Lower leg skin (tissue), 4 donors: ENCODE data around the gene VANGL2. TPM values are rescaled to one million over a fixed set of nuclear protein-coding genes. Genes with fewer than 3 reads are reported as not detected.

ENCODE experiments used
- DNase-seq, 2 donors: peaks; one replicate each; pipeline ENCODE4 v3.0.0-alpha.2; 2019; ENCODE audit warnings: low spot score in 2 of 2
- H3K4me3 ChIP-seq: fragments of 200-600 bp; sonication (generic); 2 replicates; pipeline ENCODE4 v1.5.1; 2017; ENCODE audit warnings: mild to moderate bottlenecking, low read depth; ENCODE audit not compliant: poor library complexity, severe bottlenecking
- CTCF ChIP-seq, 3 donors: fragments of 450-650 bp; IDR thresholded peaks; one replicate each; pipeline ENCODE4 v1.5.1; 2016; ENCODE audit warnings: antibody characterized with exemption in 3 of 3, mild to moderate bottlenecking in 3 of 3, moderate library complexity in 2 of 3
- POLR2A ChIP-seq, 2 donors: fragments of 450-650 bp; IDR thresholded peaks; one replicate each; pipeline ENCODE4 v1.6.1; 2016 to 2017; ENCODE audit warnings: antibody characterized with exemption in 2 of 2, mild to moderate bottlenecking in 1 of 2, moderate library complexity in 1 of 2
- WGBS, 2 donors: methylation state at CpG; one replicate each; pipeline ENCODE4 v1.1.5; 2018; 5-methylcytosine and 5-hydroxymethylcytosine counted together
- intact Hi-C: fragments of 100-400 bp; cut with DNase I; formaldehyde crosslinking; loops from one replicate; pipeline ENCODE4 v1.15.0; 2023; ENCODE audit warnings: low total_unique reads
- total RNA-seq, 4 donors: library from RNA; depleted of rRNA; stranded (reverse); fragments of >200 nt; gene quantifications; one replicate each; pipeline ENCODE4 v1.1.0, GENCODE V29; 2016

VANGL2 gene
- total RNA-seq, 4 donors from 2014 or later: 18.7 to 27.3 (median 24.4) TPM

DNA sequence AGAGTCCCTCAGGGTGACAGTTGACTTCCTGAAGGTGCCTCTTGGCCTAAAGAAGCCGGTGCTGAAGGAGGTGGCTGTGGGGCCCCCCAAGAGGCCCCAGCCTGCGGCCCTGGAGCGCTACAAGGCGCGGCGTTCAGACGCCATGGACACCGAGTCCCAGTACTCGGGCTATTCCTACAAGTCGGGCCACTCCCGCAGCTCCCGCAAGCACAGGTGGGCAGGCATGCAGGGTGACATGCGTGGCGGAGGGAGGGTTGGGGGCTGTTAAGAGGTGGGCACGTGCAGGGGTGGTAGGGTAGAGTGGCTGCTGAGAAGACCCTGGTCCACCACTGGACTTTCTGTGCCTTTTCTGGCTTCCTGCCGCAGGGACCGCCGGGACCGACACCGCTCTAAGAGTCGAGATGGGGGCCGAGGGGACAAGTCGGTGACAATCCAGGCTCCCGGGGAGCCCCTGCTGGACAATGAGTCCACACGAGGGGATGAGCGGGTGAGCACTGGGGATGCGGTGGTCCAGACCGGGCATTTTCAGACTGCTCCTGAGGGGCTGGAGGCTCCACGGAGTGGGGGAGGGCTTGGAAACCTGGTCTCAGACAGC is 15.4 kb downstream of the VANGL2 start:
- DNase-seq: peak in 1 of 2 donors; percentile 80
- WGBS, 2 donors: 91 to 94% methylated on average over 29 of the region's 29 CpGs
- TF ChIP-seq POLR2A (IDR thresholded peaks at IDR 0.05) (no peak), CTCF (IDR thresholded peaks at IDR 0.05) (no peak)
- intact Hi-C loops: no loop called here
- H3K4me3 ChIP-seq: no peak overlapping the region

GRCh38 chr1:160416369-160416768 is 16.0 kb downstream of the VANGL2 start:
- DNase-seq: peak in 1 of 2 donors; percentile 75
- 35 to 51% methylated on average over 4 of the region's 4 CpGs for WGBS, 2 donors
- TF ChIP-seq CTCF (IDR thresholded peaks at IDR 0.05): no peak
- no peak for TF ChIP-seq POLR2A (IDR thresholded peaks at IDR 0.05)
- intact Hi-C loops: no loop called here
- H3K4me3 ChIP-seq: no peak overlapping the region

DNA sequence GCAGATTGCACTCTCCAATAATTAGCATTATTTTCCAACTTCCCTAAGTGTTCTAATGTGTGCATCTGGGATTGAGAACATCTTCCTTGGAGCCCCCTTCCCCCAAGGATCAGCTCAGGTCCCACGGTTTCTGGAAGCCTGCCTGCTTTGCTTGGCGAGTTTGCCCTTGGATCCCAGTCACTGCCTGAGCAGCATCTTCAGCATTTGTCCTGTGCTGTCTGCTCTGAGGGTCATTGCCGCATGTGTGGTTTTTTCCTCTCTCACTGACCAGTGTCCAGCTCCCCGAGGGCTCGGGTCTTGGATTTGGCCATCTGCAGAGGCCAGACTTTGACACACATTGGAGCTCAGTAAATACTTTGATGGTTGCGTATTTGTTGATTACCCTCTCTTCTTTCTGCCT is 18.1 kb downstream of the VANGL2 start:
- TF ChIP-seq CTCF (IDR thresholded peaks at IDR 0.05): no peak
- TF ChIP-seq POLR2A (IDR thresholded peaks at IDR 0.05): no peak
- peak in 1 of 2 donors; percentile 64 for DNase-seq
- 86 to 89% methylated on average over 6 of the region's 6 CpGs for WGBS, 2 donors
- no peak overlapping the region for H3K4me3 ChIP-seq
- intact Hi-C loops: no loop called here

DNA sequence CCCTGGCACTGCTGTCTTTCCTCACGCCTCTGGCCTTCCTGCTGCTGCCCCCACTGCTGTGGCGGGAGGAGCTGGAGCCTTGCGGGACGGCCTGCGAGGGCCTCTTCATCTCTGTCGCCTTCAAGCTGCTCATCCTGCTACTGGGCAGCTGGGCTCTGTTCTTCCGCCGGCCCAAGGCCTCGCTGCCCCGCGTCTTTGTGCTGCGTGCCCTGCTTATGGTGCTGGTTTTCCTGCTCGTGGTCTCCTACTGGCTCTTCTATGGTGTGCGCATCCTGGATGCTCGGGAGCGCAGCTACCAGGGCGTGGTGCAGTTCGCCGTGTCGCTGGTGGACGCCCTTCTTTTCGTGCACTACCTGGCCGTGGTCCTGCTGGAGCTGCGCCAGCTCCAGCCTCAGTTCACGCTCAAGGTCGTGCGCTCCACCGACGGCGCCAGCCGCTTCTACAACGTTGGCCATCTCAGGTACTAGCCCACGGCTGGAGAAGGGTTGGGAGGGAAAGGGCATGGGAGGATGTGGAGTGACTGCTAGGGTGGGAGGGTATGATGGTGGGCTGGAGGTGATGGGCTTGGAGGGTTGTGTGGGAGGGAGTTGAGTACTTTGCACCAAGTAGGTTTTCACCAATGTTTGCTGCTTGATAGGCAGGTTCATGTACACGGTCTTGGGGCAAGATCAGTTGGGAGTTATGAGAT is 18.9 kb downstream of the VANGL2 start:
- H3K4me3 ChIP-seq: no peak overlapping the region
- TF ChIP-seq POLR2A (IDR thresholded peaks at IDR 0.05): no peak
- no peak for TF ChIP-seq CTCF (IDR thresholded peaks at IDR 0.05)
- 91 to 93% methylated on average over 34 of the region's 34 CpGs for WGBS, 2 donors
- intact Hi-C loops: no loop called here
- DNase-seq: peak in 1 of 2 donors; percentile 65

DNA sequence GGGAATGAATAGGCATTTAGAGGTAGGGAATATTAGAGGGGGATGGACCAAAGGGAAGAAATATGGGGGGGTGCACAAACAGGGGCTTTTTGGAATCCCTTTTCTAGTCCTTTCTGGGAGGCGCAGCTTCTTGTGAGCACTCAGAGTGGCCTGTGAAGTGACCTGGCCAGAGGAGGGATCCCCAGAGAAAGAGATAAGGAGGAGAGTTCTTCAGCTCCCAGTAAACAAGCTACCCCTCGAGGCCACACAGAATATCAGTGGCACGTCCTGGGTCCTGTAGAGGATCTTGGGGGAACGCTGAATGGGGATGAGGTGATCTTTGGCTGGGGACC is 19.4 kb downstream of the VANGL2 start:
- WGBS, 2 donors: 93 to 94% methylated on average over 4 of the region's 4 CpGs
- TF ChIP-seq CTCF (IDR thresholded peaks at IDR 0.05) (no peak), POLR2A (IDR thresholded peaks at IDR 0.05) (no peak)
- no peak overlapping the region for H3K4me3 ChIP-seq
- DNase-seq: no peak
- intact Hi-C loops: no loop called here
